ENCODE results near the gene PEX11G.

Gene PEX11G

GRCh38 chr19:7522072-7522922, 33.5 kb upstream of the PEX11G start, which contains the start of gene MCOLN1:
Gene MCOLN1 (plus strand): TSS chr19:7522624. CDS start chr19:7522751, 127 bp downstream.
- Histone ChIP-seq H3K27me3 (ENCODE audit: insufficient read depth, low read length) (no peaks in the 10 kb centered on the region), H2AK5ac (ENCODE audit: low read length) (peak within 1 kb of the TSS; percentile 94), H3K14ac (ENCODE audit: low read length) (peak within 1 kb of the TSS; percentile 84), H3K9me3 (ENCODE audit: insufficient read depth, low read depth, low read length) (no peaks in the 10 kb centered on the region), H3K27ac (ENCODE audit: low read depth, low read length) (peak within 1 kb of the TSS; percentile 22), H4K91ac (ENCODE audit: low read depth, low read length) (peak within 1 kb of the TSS; percentile 87), H3K23ac (ENCODE audit: low read length) (no peak within 1 kb of the TSS), H4K8ac (ENCODE audit: low read depth, low read length) (peak within 1 kb of the TSS; percentile 92), H3K79me1 (ENCODE audit: low read length) (peaks cover 7% of the 10 kb centered on the region), H3K4ac (ENCODE audit: low read depth, low read length) (peak within 1 kb of the TSS; percentile 68), H3K18ac (ENCODE audit: low read length) (peak within 1 kb of the TSS; percentile 88), H3K36me3 (ENCODE audit: control insufficient read depth in 1 of 2, insufficient read depth in 2 of 2, low read length in 2 of 2) (peaks cover 39 to 45% of the 10 kb centered on the region in 2 experiments), H3K4me1 (ENCODE audit: control insufficient read depth in 1 of 2, insufficient read depth in 2 of 2, low read length in 2 of 2) (peaks cover 5 to 10% of the 10 kb centered on the region in 2 experiments), H2BK120ac (ENCODE audit: insufficient read depth, low read length, poor library complexity) (peak within 1 kb of the TSS; percentile 75), H4K12ac (ENCODE audit: low read depth, low read length) (peak within 1 kb of the TSS; percentile 96), H3K4me2 (ENCODE audit: low read length) (peak within 1 kb of the TSS; percentile 96), H2BK12ac (ENCODE audit: low read length) (peak within 1 kb of the TSS; percentile 67), H3K79me2 (ENCODE audit: control insufficient read depth, insufficient read depth, low read length, poor library complexity) (peaks cover 6% of the 10 kb centered on the region), H2BK5ac (ENCODE audit: low read depth, low read length, poor library complexity) (peak within 1 kb of the TSS; percentile 70), H3K4me3 (ENCODE audit: low read depth, low read length) (peak within 1 kb of the TSS; percentile 93), H2AFZ (ENCODE audit: insufficient read depth, low read length, poor library complexity) (peak within 1 kb of the TSS; percentile 83), H3K9ac (ENCODE audit: low read length) (peak within 1 kb of the TSS; percentile 71)
- no CpG with 5 or more reads among the region's 65 CpGs for WGBS (ENCODE audit: extremely low coverage, insufficient coverage, insufficient read length)
- DNase-seq, result peak; percentile 99

- Histone ChIP-seq H3K79me1 (ENCODE audit: low read length) (peaks cover 12% of the 10 kb centered on the region), H3K4ac (ENCODE audit: low read depth, low read length) (no peak overlapping the region), H4K91ac (ENCODE audit: low read depth, low read length) (peak overlapping the region; percentile 87), H3K9me3 (ENCODE audit: insufficient read depth, low read depth, low read length) (no peaks in the 10 kb centered on the region), H3K14ac (ENCODE audit: low read length) (peak overlapping the region; percentile 84), H3K36me3 (ENCODE audit: control insufficient read depth in 1 of 2, insufficient read depth in 2 of 2, low read length in 2 of 2) (peaks cover 33 to 41% of the 10 kb centered on the region in 2 experiments), H3K18ac (ENCODE audit: low read length) (no peak overlapping the region), H3K9ac (ENCODE audit: low read length) (no peak overlapping the region), H2AFZ (ENCODE audit: insufficient read depth, low read length, poor library complexity) (no peak overlapping the region), H2AK5ac (ENCODE audit: low read length) (no peak overlapping the region), H2BK5ac (ENCODE audit: low read depth, low read length, poor library complexity) (peak overlapping the region; percentile 70), H3K4me1 (ENCODE audit: control insufficient read depth in 1 of 2, insufficient read depth in 2 of 2, low read length in 2 of 2) (peaks cover 11 to 16% of the 10 kb centered on the region in 2 experiments), H2BK120ac (ENCODE audit: insufficient read depth, low read length, poor library complexity) (peak overlapping the region; percentile 75), H3K4me2 (ENCODE audit: low read length) (peak overlapping the region; percentile 88), H3K27me3 (ENCODE audit: insufficient read depth, low read length) (no peaks in the 10 kb centered on the region), H3K23ac (ENCODE audit: low read length) (no peak overlapping the region), H3K27ac (ENCODE audit: low read depth, low read length) (peak overlapping the region; percentile 22), H4K12ac (ENCODE audit: low read depth, low read length) (peak overlapping the region; percentile 96), H2BK12ac (ENCODE audit: low read length) (peak overlapping the region; percentile 38), H3K79me2 (ENCODE audit: control insufficient read depth, insufficient read depth, low read length, poor library complexity) (peaks cover 10% of the 10 kb centered on the region), H4K8ac (ENCODE audit: low read depth, low read length) (peak overlapping the region; percentile 92), H3K4me3 (ENCODE audit: low read depth, low read length) (no peak overlapping the region)
- no CpG with 5 or more reads among the region's 10 CpGs for WGBS (ENCODE audit: extremely low coverage, insufficient coverage, insufficient read length)
- DNase-seq, result peak in 1 of 2 donors; percentile 38
Observed at GRCh38 chr19:7521551-7522071, 32.8 kb upstream of the PEX11G start.

GRCh38 chr19:7520131-7521051, 31.6 kb upstream of the PEX11G start:
- Histone ChIP-seq H2BK5ac (ENCODE audit: low read depth, low read length, poor library complexity) (no peak overlapping the region), H3K9ac (ENCODE audit: low read length) (no peak overlapping the region), H2AFZ (ENCODE audit: insufficient read depth, low read length, poor library complexity) (no peak overlapping the region), H3K27me3 (ENCODE audit: insufficient read depth, low read length) (no peaks in the 10 kb centered on the region), H3K36me3 (ENCODE audit: control insufficient read depth in 1 of 2, insufficient read depth in 2 of 2, low read length in 2 of 2) (peaks cover 25 to 32% of the 10 kb centered on the region in 2 experiments), H3K4ac (ENCODE audit: low read depth, low read length) (no peak overlapping the region), H3K79me1 (ENCODE audit: low read length) (peaks cover 21% of the 10 kb centered on the region), H3K27ac (ENCODE audit: low read depth, low read length) (no peak overlapping the region), H3K23ac (ENCODE audit: low read length) (no peak overlapping the region), H3K4me1 (ENCODE audit: control insufficient read depth in 1 of 2, insufficient read depth in 2 of 2, low read length in 2 of 2) (peaks cover 11 to 19% of the 10 kb centered on the region in 2 experiments), H4K12ac (ENCODE audit: low read depth, low read length) (no peak overlapping the region), H3K9me3 (ENCODE audit: insufficient read depth, low read depth, low read length) (no peaks in the 10 kb centered on the region), H3K79me2 (ENCODE audit: control insufficient read depth, insufficient read depth, low read length, poor library complexity) (peaks cover 16% of the 10 kb centered on the region), H3K14ac (ENCODE audit: low read length) (no peak overlapping the region), H3K4me3 (ENCODE audit: low read depth, low read length) (no peak overlapping the region), H4K91ac (ENCODE audit: low read depth, low read length) (no peak overlapping the region), H3K18ac (ENCODE audit: low read length) (no peak overlapping the region), H2BK120ac (ENCODE audit: insufficient read depth, low read length, poor library complexity) (no peak overlapping the region), H4K8ac (ENCODE audit: low read depth, low read length) (no peak overlapping the region), H3K4me2 (ENCODE audit: low read length) (no peak overlapping the region), H2AK5ac (ENCODE audit: low read length) (no peak overlapping the region), H2BK12ac (ENCODE audit: low read length) (peak overlapping the region; percentile 6)
- no CpG with 5 or more reads among the region's 51 CpGs for WGBS (ENCODE audit: extremely low coverage, insufficient coverage, insufficient read length)
- DNase-seq, result no peak
